COLO668 (cell line): ENCODE measurements around the gene MPDU1.

ENCODE experiments used
- DNase-seq: peaks from one replicate; lab custom pipeline; 2025; ENCODE audit not compliant: unreplicated experiment; lab: John Stamatoyannopoulos, UW

Gene MPDU1

DNA sequence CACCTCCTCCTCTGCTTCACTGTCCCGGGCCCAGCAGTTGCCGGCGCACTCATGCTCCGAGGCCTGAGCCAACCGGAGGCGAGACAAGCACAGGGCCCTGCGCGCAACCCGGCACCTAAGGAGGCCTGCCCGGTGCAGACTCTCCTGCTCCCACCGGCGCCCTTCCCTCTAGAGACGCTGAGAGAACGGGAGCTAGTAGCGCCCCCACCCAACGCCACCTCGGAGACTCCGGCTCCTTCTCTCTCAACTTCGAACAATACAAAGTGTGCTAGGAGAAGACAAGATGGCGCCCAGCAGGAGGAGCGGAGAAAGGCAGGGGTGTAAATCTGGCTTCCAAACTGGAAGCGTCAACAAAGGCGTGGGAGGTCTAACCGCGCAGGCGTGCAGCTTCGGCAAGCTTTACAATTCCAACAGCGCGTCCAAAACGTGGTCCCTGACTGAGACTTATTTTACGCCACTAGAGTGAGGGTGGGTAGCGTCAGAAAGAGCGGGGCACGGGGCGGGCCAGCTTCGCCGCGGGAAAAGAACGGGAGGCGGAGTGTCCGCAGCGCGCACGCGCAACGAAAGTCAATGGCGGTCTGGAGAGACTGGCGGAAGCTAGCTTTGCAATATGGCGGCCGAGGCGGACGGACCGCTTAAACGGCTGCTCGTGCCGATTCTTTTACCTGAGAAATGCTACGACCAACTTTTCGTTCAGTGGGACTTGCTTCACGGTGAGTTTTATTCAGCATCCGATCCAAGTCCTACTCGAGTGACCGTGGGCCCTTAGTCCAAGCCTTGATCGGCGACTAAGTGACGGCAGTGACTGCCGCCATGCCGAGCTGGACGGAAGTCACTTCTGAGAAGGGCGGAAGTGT, at the start of gene MPDU1:
Gene MPDU1, plus strand, starts transcription at position 600 of the 857 bp plus-strand sequence. Its CDS starts 11 bp downstream, at position 611.
- DNase-seq: peak; percentile 93

DNA sequence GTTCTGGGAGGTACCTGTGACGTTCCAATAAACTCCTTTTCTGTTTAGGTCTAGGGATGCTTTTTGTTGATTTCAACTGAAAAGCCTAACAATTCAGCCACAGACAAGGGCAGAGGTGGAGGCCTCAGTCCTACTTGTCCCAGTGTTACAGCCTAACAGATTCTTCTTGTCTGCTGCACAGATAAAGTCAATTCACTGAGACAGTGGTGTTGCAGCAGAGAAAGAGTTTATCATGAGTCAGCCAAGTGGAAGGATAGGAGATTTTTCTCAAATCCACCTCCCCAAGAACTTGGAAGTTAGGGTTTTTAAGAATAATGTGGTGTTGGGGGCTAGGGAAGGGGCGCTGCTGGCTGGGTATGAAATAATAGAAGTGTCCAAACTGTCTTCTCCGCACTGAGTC, 45.6 kb upstream of the MPDU1 start:
- DNase-seq: no peak

DNA sequence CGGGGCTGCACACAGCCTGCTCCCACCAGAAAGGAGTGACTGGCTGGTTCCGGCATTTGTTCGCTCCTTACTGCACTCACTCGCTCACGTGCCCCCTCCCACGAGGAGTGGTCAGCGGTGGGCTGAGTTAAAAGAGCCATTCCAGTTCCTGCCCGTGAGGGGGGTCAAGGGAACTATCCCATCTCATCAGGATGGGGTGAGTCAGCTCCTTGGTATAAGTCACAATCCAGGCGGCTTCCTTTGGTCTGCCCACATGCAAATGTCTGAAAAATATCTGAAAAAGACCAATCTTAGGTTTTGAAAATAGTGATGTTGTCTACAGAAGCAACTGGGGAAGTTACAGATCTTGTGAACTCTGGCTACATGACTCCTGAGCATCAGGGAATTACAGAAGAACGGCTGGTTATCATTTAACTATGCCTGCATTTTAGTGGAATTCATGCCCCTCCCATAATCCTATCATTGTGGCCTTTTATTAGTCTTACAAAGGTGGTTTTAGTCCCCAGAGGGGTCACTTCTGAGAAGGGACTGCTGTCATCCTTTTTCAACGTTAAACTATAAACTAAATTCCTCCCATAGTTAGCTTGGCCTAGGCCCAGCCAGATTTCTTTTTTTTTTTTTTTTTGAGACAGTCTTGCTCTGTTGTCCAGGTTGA, 44.6 kb upstream of the MPDU1 start:
- no peak for DNase-seq

DNA sequence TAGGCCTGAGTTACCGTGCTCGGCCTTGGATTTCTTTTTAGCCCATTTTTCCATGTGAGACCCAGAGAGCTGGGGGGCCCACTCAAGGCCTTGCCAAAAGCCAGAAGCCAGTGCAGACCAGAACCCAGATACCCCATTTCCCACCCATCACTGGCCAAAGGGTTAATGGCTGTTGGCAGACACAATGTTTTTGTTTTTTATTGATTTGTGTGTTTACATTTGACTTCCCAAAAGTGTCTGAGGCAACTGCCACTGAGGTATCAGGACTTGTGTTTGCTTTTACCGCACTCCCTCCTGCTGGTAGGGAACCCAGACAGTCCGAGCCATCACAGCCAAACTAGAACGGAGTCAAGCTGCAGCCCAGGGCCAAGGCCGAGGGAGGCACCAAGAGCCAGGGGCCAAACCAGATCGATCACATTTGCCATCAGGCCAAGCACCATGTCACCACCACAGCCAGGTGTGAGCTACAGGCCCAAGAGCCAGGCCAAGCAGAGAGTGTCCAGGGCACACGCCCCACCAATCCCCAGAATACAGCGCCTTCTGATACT, 42.5 kb upstream of the MPDU1 start:
- DNase-seq: no peak

DNA sequence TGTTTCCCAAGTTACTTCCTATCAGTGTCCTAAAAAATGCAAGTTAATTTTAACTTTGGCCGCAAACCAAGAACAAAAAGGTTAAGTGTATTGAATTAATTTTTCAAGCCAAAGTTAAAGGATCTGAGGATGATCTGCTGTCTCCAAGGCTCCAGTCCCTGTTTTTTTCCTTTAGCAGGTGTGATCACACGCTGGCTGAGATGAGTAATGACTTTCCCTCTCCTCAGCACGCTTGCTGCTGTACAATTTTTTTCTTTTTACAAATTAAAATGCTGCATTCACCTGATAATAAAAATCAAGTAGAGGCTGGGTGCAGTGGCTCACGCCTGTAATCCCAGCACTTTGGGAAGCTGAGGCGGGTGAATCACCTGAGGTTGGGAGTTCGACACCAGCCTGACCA, 38.7 kb upstream of the MPDU1 start:
- no peak for DNase-seq

DNA sequence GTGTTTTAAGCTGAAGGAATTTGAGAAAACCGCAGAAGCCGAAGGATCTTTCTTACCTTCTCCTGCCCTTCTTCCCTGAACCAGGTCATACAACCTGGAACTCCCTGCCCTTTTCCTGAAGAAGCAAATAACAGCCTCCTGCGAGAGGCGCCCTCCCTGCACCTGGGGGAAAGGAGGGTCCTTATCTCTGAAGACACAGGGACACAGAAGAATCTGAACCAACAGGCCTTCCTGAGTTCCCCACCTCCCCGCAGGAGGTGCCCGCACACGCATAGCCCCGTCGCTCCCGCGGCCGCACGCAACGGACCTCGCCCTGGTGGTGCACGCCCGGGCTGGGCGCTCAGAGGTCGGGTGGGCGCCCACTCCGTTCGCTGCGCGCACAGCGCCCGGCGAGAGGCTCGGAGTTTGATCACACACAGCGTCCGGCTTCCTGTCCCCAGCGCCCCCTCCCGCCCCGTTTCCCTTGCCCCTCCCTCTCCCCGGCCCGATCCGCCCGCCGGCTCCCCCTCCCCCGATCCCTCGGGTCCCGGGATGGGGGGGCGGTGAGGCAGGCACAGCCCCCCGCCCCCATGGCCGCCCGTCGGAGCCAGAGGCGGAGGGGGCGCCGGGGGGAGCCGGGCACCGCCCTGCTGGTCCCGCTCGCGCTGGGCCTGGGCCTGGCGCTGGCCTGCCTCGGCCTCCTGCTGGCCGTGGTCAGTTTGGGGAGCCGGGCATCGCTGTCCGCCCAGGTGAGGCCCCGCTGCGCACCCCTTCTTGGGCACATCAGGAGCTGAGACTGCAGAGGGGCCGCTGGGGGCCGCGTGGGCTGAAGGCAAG, 34.9 kb upstream of the MPDU1 start, which contains the start of gene TNFSF12:
Gene TNFSF12, plus strand, starts transcription at position 474 of the 816 bp plus-strand sequence. Its CDS starts 96 bp downstream, at position 570.
- DNase-seq: no peak

DNA sequence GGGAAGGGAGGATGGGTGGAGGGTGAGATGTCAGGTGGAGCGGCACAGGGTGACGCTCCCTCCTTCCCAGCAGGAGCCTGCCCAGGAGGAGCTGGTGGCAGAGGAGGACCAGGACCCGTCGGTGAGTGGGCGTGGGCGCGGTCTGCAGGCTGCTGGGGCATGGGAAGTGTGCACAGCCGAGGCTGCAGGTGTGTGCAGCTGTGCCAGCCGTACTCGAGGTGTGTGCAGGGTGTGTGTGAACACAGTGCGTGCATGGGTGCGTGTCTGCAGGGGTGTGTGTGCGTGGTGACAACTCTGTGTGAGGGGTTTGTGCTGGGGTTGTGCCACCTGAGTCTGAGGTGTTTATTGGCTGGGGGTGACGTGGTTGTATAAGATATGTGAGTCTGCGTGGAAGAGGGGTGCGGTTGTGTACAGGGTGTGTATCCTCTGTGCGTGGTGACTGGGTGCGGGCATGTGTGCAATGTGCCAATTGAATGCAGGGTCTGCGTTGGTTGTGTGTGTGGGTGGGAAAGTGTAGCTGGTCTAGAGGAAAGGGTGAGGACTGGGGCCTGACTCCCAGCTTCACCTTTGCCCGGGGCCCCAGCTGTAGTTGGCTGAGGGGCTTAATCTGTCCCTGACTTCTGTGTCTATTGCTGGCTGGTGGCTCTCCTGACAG, 34.1 kb upstream of the MPDU1 start:
- peak; percentile 1 for DNase-seq

DNA sequence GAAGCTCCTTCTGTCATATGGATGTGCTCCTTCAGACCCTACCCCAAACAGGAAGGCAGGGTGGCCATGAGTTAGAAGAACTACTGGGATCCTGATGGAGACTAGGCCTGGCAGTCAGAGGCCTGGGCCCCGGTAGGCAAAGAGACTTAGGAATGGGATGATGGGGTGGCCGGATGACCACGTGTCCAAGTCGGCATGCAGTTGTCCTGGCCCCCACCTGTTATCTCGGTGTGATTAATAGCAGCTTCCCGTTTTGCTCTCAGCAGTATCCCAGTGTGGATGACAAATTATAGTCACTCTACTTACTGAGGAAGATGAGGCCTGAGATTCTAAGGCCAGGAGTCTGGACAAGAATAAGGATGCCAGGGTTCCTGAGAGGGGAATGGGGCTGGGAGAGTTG, 33.3 kb upstream of the MPDU1 start:
- no peak for DNase-seq

DNA sequence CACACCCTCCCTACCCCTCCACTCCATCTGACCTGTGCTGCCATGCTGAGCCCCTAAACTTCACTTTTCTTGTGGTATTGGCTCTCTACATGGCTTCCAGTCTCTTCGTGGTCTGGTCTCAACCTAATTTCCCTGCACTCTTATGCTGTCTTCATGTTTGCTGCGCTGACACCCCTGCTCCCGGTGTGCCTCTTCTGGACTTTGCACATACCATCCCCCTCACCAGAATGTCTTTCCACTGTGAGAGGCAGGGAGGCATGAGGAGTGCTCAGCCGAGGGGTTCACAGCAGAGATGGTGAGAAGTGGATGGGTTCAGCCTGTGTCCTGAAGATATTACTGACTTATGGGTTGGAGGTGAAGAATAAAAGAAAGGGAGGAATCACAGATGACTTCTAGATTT, 32.3 kb upstream of the MPDU1 start:
- DNase-seq: no peak

DNA sequence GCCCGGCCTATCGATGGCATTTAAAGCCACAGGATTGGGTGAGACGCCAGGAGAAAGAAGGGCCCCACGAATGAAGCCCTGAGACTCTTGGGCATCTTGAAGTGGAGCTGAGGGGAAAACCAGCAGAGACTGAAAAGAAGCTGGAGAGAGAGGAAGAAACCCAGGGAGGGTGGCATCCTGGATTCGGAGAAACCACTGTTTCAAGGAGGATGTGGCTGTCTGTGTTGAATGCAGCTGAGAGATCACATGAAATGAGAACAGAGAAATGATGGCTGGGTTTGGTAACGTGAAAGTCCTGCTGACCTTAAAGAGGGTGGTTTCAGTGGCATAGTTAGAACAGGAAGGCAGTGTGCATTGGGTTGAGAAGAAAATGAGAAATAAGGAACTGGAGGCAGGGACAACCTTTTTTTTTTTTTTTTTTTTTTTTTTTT, 31.0 kb upstream of the MPDU1 start:
- DNase-seq: no peak

DNA sequence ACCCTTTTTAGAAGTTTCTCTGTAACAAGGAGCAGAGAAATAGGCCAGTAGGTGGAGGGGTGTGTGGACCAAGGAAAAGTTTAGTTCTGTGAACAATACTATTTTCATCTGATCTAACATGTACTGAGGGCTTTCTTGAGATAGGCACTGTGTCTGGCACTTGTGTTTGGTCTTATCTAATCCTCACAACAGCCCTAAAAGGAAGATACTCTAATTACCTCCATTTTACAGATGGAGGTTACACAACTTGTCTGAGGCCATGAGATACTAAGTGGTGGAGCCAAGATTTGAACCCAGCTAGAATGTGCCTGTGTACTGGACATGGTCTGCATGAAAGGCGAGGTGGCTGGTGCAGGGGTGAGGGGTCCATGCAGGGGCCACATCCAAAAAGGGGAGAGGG, 30.3 kb upstream of the MPDU1 start:
- DNase-seq: no peak

DNA sequence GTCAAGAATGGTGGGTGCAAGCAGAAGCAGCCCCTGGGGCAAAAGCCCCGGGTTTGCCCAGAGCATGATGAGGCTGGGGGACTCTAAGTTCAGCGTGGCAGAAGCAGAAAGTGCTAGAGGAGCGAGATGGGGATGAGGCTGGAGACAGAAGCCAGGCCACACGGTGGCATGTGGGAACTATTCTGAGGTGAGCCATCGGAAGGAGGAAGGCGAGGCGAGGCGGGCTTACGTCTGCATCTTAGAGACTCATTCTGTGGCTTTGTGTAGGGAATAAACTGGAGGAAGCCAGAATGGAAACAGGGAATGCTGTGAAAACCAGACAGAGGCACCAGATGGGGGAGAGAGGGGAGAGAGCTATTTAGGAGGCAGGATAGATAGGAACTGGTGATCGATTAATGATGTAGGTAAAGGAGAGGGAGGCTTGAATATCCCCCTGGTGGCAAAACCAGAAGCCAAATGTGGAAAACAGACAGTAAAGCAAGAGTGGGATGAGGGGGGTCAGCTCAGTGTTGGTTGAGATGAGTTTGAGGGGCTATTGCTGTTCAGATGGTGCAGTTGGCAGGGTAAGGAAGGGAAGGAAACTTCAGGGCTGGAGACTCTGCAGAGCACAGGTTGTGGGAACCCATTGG, 28.2 kb upstream of the MPDU1 start:
- DNase-seq: no peak

DNA sequence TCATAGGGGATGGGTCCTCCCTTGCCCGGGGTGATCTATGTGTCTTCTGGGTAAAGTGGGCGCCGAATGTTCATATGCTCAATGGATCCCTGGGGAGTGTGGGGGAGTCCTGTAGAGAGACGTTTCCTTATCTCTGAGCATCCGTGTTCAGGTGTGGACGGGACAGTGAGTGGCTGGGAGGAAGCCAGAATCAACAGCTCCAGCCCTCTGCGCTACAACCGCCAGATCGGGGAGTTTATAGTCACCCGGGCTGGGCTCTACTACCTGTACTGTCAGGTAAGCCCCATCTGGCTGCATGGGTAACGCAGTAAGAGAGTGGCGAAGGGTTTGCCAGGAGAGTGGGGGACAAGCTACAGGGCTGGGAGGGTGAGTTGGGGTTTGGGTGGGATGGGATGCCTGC, 27.0 kb upstream of the MPDU1 start:
- no peak for DNase-seq

DNA sequence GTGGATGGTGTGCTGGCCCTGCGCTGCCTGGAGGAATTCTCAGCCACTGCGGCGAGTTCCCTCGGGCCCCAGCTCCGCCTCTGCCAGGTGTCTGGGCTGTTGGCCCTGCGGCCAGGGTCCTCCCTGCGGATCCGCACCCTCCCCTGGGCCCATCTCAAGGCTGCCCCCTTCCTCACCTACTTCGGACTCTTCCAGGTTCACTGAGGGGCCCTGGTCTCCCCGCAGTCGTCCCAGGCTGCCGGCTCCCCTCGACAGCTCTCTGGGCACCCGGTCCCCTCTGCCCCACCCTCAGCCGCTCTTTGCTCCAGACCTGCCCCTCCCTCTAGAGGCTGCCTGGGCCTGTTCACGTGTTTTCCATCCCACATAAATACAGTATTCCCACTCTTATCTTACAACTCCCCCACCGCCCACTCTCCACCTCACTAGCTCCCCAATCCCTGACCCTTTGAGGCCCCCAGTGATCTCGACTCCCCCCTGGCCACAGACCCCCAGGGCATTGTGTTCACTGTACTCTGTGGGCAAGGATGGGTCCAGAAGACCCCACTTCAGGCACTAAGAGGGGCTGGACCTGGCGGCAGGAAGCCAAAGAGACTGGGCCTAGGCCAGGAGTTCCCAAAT, 26.4 kb upstream of the MPDU1 start:
- DNase-seq: no peak

DNA sequence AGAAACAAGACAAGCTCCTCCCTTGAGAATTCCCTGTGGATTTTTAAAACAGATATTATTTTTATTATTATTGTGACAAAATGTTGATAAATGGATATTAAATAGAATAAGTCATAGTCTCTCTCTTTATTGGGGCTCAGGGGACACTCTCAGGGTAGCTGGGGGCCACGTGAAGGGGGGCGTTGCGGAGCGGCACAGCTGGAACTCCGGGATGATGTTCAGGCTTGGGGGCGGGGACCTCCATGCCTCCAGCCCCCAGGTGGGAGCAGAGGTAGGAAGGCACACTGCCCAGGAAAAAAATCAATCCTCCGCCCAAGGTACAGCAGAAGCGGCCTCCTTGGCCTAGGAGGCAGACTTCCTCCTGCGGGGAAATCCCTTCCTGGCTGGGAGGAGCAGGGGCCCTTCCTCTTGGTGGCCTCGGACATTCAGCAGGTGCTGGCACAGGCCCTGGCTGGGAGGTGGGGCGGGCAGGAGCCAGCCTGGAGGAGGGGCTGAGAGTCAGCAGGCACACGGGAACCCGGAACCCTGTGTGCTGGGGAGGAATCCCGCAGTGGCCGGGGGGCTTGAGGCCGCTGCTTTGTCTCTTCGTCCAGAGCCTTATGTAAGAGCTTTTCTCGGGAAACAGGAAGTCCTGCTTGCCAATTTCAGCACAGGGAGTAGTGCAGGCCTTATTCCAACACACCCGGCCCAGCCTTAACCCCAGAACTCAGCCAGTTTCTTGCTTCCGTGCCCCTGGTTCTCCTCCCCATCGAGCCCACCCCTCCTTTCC, 25.7 kb upstream of the MPDU1 start:
- peak; percentile 80 for DNase-seq

DNA sequence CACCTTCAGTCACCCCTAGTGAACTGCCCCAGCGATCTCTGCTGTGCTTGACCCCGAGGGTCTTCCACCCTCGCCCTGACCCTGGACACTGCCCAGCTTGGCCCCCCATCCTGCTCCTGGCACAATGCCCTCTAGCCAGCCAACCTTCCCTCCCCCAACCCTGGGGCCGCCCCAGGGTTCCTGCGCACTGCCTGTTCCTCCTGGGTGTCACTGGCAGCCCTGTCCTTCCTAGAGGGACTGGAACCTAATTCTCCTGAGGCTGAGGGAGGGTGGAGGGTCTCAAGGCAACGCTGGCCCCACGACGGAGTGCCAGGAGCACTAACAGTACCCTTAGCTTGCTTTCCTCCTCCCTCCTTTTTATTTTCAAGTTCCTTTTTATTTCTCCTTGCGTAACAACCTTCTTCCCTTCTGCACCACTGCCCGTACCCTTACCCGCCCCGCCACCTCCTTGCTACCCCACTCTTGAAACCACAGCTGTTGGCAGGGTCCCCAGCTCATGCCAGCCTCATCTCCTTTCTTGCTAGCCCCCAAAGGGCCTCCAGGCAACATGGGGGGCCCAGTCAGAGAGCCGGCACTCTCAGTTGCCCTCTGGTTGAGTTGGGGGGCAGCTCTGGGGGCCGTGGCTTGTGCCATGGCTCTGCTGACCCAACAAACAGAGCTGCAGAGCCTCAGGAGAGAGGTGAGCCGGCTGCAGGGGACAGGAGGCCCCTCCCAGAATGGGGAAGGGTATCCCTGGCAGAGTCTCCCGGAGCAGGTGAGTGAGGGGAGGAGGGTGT, 24.9 kb upstream of the MPDU1 start, which contains the start of gene TNFSF13:
Gene TNFSF13, plus strand, starts transcription at position 207 of the 776 bp plus-strand sequence. Its CDS starts 290 bp downstream, at position 497.
- peak; percentile 45 for DNase-seq

DNA sequence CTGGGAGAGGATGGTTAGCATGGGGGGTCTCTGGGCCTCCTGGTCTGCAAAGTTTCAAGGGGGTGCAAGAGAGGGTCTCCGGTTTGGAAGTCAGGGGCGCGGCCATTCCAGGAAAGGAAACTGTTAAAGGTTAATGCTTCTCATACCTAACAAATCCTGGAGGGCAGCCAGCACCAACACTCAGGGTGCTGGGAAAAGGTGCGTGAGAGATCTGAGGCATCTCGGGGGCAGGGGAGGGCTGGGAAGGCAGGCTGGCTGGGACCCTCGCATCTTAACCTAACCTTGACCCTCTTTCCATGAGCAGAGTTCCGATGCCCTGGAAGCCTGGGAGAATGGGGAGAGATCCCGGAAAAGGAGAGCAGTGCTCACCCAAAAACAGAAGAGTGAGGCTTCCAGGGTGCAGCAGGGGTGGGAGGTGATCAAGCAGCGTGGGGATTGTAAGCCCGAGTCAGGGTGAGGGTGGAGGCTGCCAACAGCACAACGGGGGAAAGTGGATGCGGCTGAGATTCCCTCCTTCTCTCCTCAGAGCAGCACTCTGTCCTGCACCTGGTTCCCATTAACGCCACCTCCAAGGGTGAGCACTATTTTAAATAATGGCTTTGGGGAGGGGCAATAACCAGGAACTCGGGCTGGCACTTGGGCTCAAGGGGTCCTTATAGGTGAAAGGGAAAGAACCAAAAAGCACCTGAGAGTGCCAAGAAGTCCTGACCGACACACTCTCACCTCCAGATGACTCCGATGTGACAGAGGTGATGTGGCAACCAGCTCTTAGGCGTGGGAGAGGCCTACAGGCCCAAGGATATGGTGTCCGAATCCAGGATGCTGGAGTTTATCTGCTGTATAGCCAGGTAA, 24.1 kb upstream of the MPDU1 start:
- DNase-seq: peak; percentile 15
